BE2C (cell line): ENCODE results near the gene GJB5.

Source experiments
- DNase-seq: peaks from one replicate; pipeline ENCODE4 v3.0.0-alpha.2; 2020
- H3K27me3 ChIP-seq: fragments of 250-450 bp; sonication (Bioruptor Pico); 2 replicates; pipeline ENCODE4 v1.5.1; 2020; ENCODE audit warnings: mild to moderate bottlenecking
- H3K36me3 ChIP-seq: fragments of 250-450 bp; sonication (Bioruptor Pico); 2 replicates; pipeline ENCODE4 v1.5.1; 2020; ENCODE audit warnings: mild to moderate bottlenecking
- H3K4me1 ChIP-seq: fragments of 250-450 bp; sonication (Bioruptor Pico); 2 replicates; pipeline ENCODE4 v1.5.1; 2020
- H3K4me3 ChIP-seq: 2 replicates; pipeline ENCODE4 v1.5.1; 2011; ENCODE audit warnings: low read depth, low read length
- H3K9me3 ChIP-seq: fragments of 250-450 bp; sonication (Bioruptor Pico); 2 replicates; pipeline ENCODE4 v1.5.1; 2020
- CTCF ChIP-seq: IDR thresholded peaks from 2 replicates; pipeline ENCODE4 v1.5.1; 2012; ENCODE audit warnings: mild to moderate bottlenecking, low read depth, low read length

The GJB5 gene

GRCh38 chr1:34800214-34800613 is 45.4 kb downstream of the GJB5 start:
- no peak for DNase-seq
- Histone ChIP-seq H3K4me3 (no peak overlapping the region), H3K27me3 (no peaks in the 10 kb centered on the region), H3K9me3 (no peaks in the 10 kb centered on the region), H3K36me3 (no peaks in the 10 kb centered on the region), H3K4me1 (no peaks in the 10 kb centered on the region)
- TF ChIP-seq CTCF, result no peak

GRCh38 chr1:34803770-34804169 is 48.9 kb downstream of the GJB5 start:
- TF ChIP-seq CTCF, result no peak
- no peaks in the 10 kb centered on the region for H3K9me3 ChIP-seq
- H3K4me3 ChIP-seq, result no peak overlapping the region
- no peaks in the 10 kb centered on the region for H3K27me3 ChIP-seq
- H3K36me3 ChIP-seq, result no peaks in the 10 kb centered on the region
- no peak for DNase-seq
- no peaks in the 10 kb centered on the region for H3K4me1 ChIP-seq

GRCh38 chr1:34806396-34806795 is 51.5 kb downstream of the GJB5 start:
- no peak for DNase-seq
- no peaks in the 10 kb centered on the region for H3K4me1 ChIP-seq
- no peak overlapping the region for H3K4me3 ChIP-seq
- H3K36me3 ChIP-seq, result no peaks in the 10 kb centered on the region
- TF ChIP-seq CTCF, result no peak
- H3K9me3 ChIP-seq, result no peaks in the 10 kb centered on the region
- no peaks in the 10 kb centered on the region for H3K27me3 ChIP-seq
